H1 (cell line): Measurements from ENCODE around the gene SPCS3. TPM values are rescaled to one million over a fixed set of nuclear protein-coding genes. Genes with fewer than 3 reads are reported as not detected.

Source experiments
- CTCF ChIA-PET: fragments of 300-600 bp; sonication (Branson Sonifier 250); formaldehyde crosslinking; loops from one replicate; lab custom pipeline; 2021; ENCODE audit not compliant: partially characterized antibody; lab: Charles Lee
- POLR2A ChIA-PET: fragments of 300-600 bp; sonication (Branson Sonifier 250); formaldehyde crosslinking; loops from one replicate; lab custom pipeline; 2021; ENCODE audit warnings: inconsistent platforms; ENCODE audit not compliant: partially characterized antibody; lab: Charles Lee
- DNase-seq, 2 experiments: peaks; one replicate each; pipeline versions ENCODE4 v3.0.0 to v3.0.0-alpha.2; 2010 to 2022; ENCODE audit warnings: low spot score in 2 of 2, low read depth in 1 of 2, mixed read lengths in 1 of 2
- FAIRE-seq: peaks from 2 replicates; lab custom pipeline; 2011; peaks lifted over from hg19 to GRCh38; lab: Jason Lieb, UNC
- H2AFZ ChIP-seq: 2 replicates; pipeline ENCODE4 v1.8.1; 2012; ENCODE audit warnings: low read length, inconsistent platforms
- H2AK5ac ChIP-seq: 2 replicates; pipeline ENCODE4 v1.6.1; 2013; ENCODE audit warnings: low read depth, low read length
- H2BK120ac ChIP-seq: replicated peaks from 2 replicates; pipeline ENCODE3; 2013; ENCODE audit warnings: low read depth, low read length, inconsistent platforms
- H2BK12ac ChIP-seq: 2 replicates; pipeline ENCODE4 v1.6.1; 2013; ENCODE audit warnings: low read depth, low read length
- H2BK15ac ChIP-seq: 2 replicates; pipeline ENCODE4 v1.6.1; 2013; ENCODE audit warnings: low read length
- H2BK20ac ChIP-seq: 2 replicates; pipeline ENCODE4 v1.6.1; 2013; ENCODE audit warnings: low read length
- H2BK5ac ChIP-seq: 2 replicates; pipeline ENCODE4 v1.6.1; 2013; ENCODE audit warnings: low read depth, low read length
- H3K14ac ChIP-seq: 2 replicates; pipeline ENCODE4 v1.6.1; 2013; ENCODE audit warnings: inconsistent platforms; ENCODE audit not compliant: insufficient read length
- H3K18ac ChIP-seq: 2 replicates; pipeline ENCODE4 v1.6.1; 2013; ENCODE audit warnings: low read length; ENCODE audit errors: extremely low read depth
- H3K23ac ChIP-seq: 2 replicates; pipeline ENCODE4 v1.6.1; 2013; ENCODE audit warnings: inconsistent platforms; ENCODE audit not compliant: insufficient read length
- H3K23me2 ChIP-seq: 2 replicates; pipeline ENCODE4 v1.6.1; 2013; ENCODE audit warnings: low read depth, low read length
- H3K27ac ChIP-seq: 2 replicates; pipeline ENCODE4 v1.6.1; 2011; ENCODE audit warnings: low read depth, low read length, inconsistent platforms
- H3K27me3 ChIP-seq, 4 experiments: replicated peaks in 1 of 4; 1 replicate in 1 of 4; 2 replicates in 3 of 4; pipeline versions ENCODE4 v1.6.1 to v1.8.1; 2011 to 2013; ENCODE audit warnings: low read length in 3 of 4, mild to moderate bottlenecking in 3 of 4, inconsistent platforms in 2 of 4, mixed read lengths in 2 of 4, moderate library complexity in 1 of 4; ENCODE audit not compliant: control insufficient read depth in 3 of 4, insufficient read depth in 3 of 4; ENCODE audit errors: extremely low read depth in 1 of 4
- H3K36me3 ChIP-seq, 4 experiments: 2 replicates each; pipeline versions ENCODE4 v1.6.1 to v1.8.1; 2011 to 2013; ENCODE audit warnings: mild to moderate bottlenecking in 4 of 4, low read length in 3 of 4, moderate library complexity in 2 of 4, control low read depth in 1 of 4, inconsistent platforms in 1 of 4; ENCODE audit not compliant: insufficient read depth in 4 of 4, control insufficient read depth in 2 of 4
- H3K4ac ChIP-seq: replicated peaks from 2 replicates; pipeline ENCODE3; 2013; ENCODE audit warnings: low read length, low read depth, mixed read lengths, inconsistent platforms; ENCODE audit not compliant: insufficient read length
- H3K4me1 ChIP-seq, 4 experiments: replicated peaks in 1 of 4; 1 replicate in 1 of 4; 2 replicates in 3 of 4; pipeline versions ENCODE4 v1.6.1 to v1.8.1; 2011 to 2013; ENCODE audit warnings: low read length in 3 of 4, inconsistent platforms in 2 of 4, mixed read lengths in 1 of 4; ENCODE audit not compliant: insufficient read depth in 4 of 4, control insufficient read depth in 3 of 4
- H3K4me2 ChIP-seq, 2 experiments: 2 replicates each; pipeline versions ENCODE4 v1.6.1 to v1.8.1; 2011 to 2013; ENCODE audit warnings: low read depth in 2 of 2, low read length in 2 of 2, control low read depth in 1 of 2, inconsistent platforms in 1 of 2, mild to moderate bottlenecking in 1 of 2; ENCODE audit not compliant: insufficient read depth in 1 of 2
- H3K4me3 ChIP-seq, 4 experiments: fragments of 200-600, 300-600 bp in 1 of 4; sonication (generic), shearing (Covaris generic), sonication (Bioruptor Twin) in 1 of 4; 2 replicates each; pipeline versions ENCODE4 v1.5.1 to v1.8.1; 2011 to 2016; ENCODE audit warnings: low read length in 4 of 4, low read depth in 3 of 4, control low read depth in 2 of 4, inconsistent platforms in 2 of 4, mild to moderate bottlenecking in 2 of 4, mixed read lengths in 1 of 4, moderate library complexity in 1 of 4; ENCODE audit not compliant: insufficient read depth in 2 of 4; ENCODE audit errors: extremely low read depth in 1 of 4
- H3K56ac ChIP-seq: replicated peaks from 2 replicates; pipeline ENCODE3; 2013; ENCODE audit warnings: low read depth, mild to moderate bottlenecking, mixed read lengths, low read length, inconsistent platforms; ENCODE audit not compliant: insufficient read length
- H3K79me1 ChIP-seq: 2 replicates; pipeline ENCODE4 v1.6.1; 2013; ENCODE audit warnings: low read depth, low read length, control low read depth
- H3K79me2 ChIP-seq, 2 experiments: 2 replicates each; pipeline versions ENCODE4 v1.6.1 to v1.8.1; 2012 to 2013; ENCODE audit warnings: low read length in 2 of 2, mild to moderate bottlenecking in 2 of 2, inconsistent platforms in 1 of 2; ENCODE audit not compliant: insufficient read depth in 2 of 2, control insufficient read depth in 1 of 2
- H3K9ac ChIP-seq, 4 experiments: replicated peaks in 1 of 4; 1 replicate in 1 of 4; 2 replicates in 3 of 4; pipeline versions ENCODE4 v1.6.1 to v1.8.1; 2011 to 2013; ENCODE audit warnings: low read depth in 3 of 4, low read length in 3 of 4, control low read depth in 2 of 4, mild to moderate bottlenecking in 2 of 4, moderate library complexity in 2 of 4, inconsistent platforms in 1 of 4; ENCODE audit errors: extremely low read depth in 1 of 4
- H3K9me3 ChIP-seq, 2 experiments: 2 replicates each; pipeline versions ENCODE4 v1.6.1 to v1.8.1; 2012 to 2013; ENCODE audit warnings: mild to moderate bottlenecking in 2 of 2, moderate library complexity in 2 of 2, control low read depth in 1 of 2, inconsistent platforms in 1 of 2, low read depth in 1 of 2, low read length in 1 of 2, mixed read lengths in 1 of 2; ENCODE audit not compliant: insufficient read depth in 2 of 2
- H4K20me1 ChIP-seq, 2 experiments: replicated peaks in 1 of 2; 2 replicates each; pipeline versions ENCODE3 to v1.8.1; 2011 to 2013; ENCODE audit warnings: inconsistent platforms in 2 of 2, low read length in 2 of 2, mild to moderate bottlenecking in 1 of 2; ENCODE audit not compliant: insufficient read depth in 2 of 2, control insufficient read depth in 1 of 2
- H4K5ac ChIP-seq: 2 replicates; pipeline ENCODE4 v1.6.1; 2013; ENCODE audit warnings: low read length, low read depth, mixed read lengths, inconsistent platforms; ENCODE audit not compliant: insufficient read length
- H4K8ac ChIP-seq: 2 replicates; pipeline ENCODE4 v1.8.0; 2013; ENCODE audit warnings: mild to moderate bottlenecking, moderate library complexity, low read length, inconsistent platforms; ENCODE audit not compliant: insufficient read depth; ENCODE audit errors: extremely low read depth
- H4K91ac ChIP-seq: replicated peaks from 2 replicates; pipeline ENCODE3; 2013; ENCODE audit warnings: low read length, mixed read lengths, inconsistent platforms; ENCODE audit not compliant: insufficient read length
- BRCA1 ChIP-seq: IDR thresholded peaks from 2 replicates; pipeline ENCODE4 v1.6.1; 2012; ENCODE audit warnings: low read depth, low read length, improper control_type of control experiment
- CEBPB ChIP-seq: IDR thresholded peaks from 2 replicates; pipeline ENCODE4 v1.6.1; 2012; ENCODE audit warnings: low read depth, low read length
- GTF2F1 ChIP-seq: IDR thresholded peaks from 2 replicates; pipeline ENCODE4 v1.6.1; 2012; ENCODE audit warnings: low read depth, low read length, improper control_type of control experiment, borderline replicate concordance
- HDAC2 ChIP-seq, 2 experiments: fragments of 300-600 bp in 1 of 2; sonication (generic) in 1 of 2; IDR thresholded peaks; 2 replicates each; pipeline ENCODE4 v1.6.1; 2011 to 2012; ENCODE audit warnings: low read depth in 2 of 2, low read length in 2 of 2, mild to moderate bottlenecking in 2 of 2, moderate library complexity in 2 of 2, borderline replicate concordance in 1 of 2, inconsistent platforms in 1 of 2
- JUND ChIP-seq: IDR thresholded peaks from 2 replicates; pipeline ENCODE4 v1.6.1; 2011; ENCODE audit warnings: mild to moderate bottlenecking, improper control_type of control experiment, low read length
- KDM5A ChIP-seq: fragments of 200-600 bp; IDR thresholded peaks from 2 replicates; pipeline ENCODE4 v1.7.1; 2012; ENCODE audit warnings: mild to moderate bottlenecking, low read length, inconsistent platforms, mixed read lengths
- SIN3A ChIP-seq, 2 experiments: IDR thresholded peaks in 1 of 2; conservative IDR thresholded peaks in 1 of 2; 2 replicates each; pipeline ENCODE4 v1.6.1; 2011 to 2012; ENCODE audit warnings: low read length in 2 of 2, improper control_type of control experiment in 1 of 2, low read depth in 1 of 2, mild to moderate bottlenecking in 1 of 2
- SIRT6 ChIP-seq: IDR thresholded peaks from one replicate; pipeline ENCODE4 v1.7.1; 2012; ENCODE audit warnings: low read length, inconsistent platforms
- TAF1 ChIP-seq: IDR thresholded peaks from 2 replicates; pipeline ENCODE4 v1.6.1; 2011; ENCODE audit warnings: mild to moderate bottlenecking, low read depth, low read length
- YY1 ChIP-seq: IDR thresholded peaks from 2 replicates; pipeline ENCODE4 v1.6.1; 2011; ENCODE audit warnings: low read depth, mild to moderate bottlenecking, low read length
- ZNF274 ChIP-seq: IDR thresholded peaks from 2 replicates; pipeline ENCODE4 v1.7.0; 2012; ENCODE audit warnings: low read length, borderline replicate concordance; ENCODE audit errors: extremely low read depth
- WGBS, 2 experiments: shearing (Covaris generic) in 1 of 2; methylation state at CpG; one replicate each; pipeline versions ENCODE4 v1.1.6 to v1.1.7; 2013 to 2015; ENCODE audit warnings: low lambda C conversion rate in 2 of 2, mixed read lengths in 2 of 2, inconsistent platforms in 1 of 2, low coverage in 1 of 2, missing lambda C conversion rate in 1 of 2; ENCODE audit not compliant: insufficient replicate concordance in 2 of 2, insufficient coverage in 1 of 2, insufficient read length in 1 of 2; ENCODE audit errors: extremely low coverage in 1 of 2, missing lambda C conversion rate in 1 of 2; 5-methylcytosine and 5-hydroxymethylcytosine counted together
- polyA plus RNA-seq, 7 experiments: library from polyadenylated mRNA; depleted of rRNA in 3 of 7; stranded (reverse) in 5 of 7; unstranded in 2 of 7; fragments of >200 nt in 5 of 7; fragments of 200-250 nt in 2 of 7; gene quantifications; 1 replicate in 5 of 7; 2 replicates in 1 of 7; 4 replicates in 1 of 7; pipeline versions ENCODE4 v1.2.1 to v1.2.3, GENCODE V29; 2011 to 2013; ENCODE audit warnings: missing spikeins in 2 of 7, mixed read lengths in 2 of 7
- total RNA-seq: library from RNA; stranded (reverse); fragmentation: NEBNext Ultra II Directional; extraction: Animal tissue kit (Norgen Biotek cat#: 25700); gene quantifications from 2 replicates; pipeline ENCODE4 v1.2.1, GENCODE V29; 2021
- TF ChIP-seq, protein P1 (sequence below): IDR thresholded peaks from 2 replicates; pipeline ENCODE4 v1.6.1; 2012; ENCODE audit warnings: low read length, inconsistent platforms
- TF ChIP-seq, protein P2 (sequence below): IDR thresholded peaks from 2 replicates; pipeline ENCODE4 v1.6.1; 2011; ENCODE audit warnings: low read depth, mild to moderate bottlenecking, low read length; ENCODE audit not compliant: insufficient read depth

SPCS3 gene
- total and polyA plus RNA-seq, 2 of the 8 experiments (the other 6 are each of a cell fraction or from before 2014, with no cell fraction given): 18.4 to 117 TPM

DNA sequence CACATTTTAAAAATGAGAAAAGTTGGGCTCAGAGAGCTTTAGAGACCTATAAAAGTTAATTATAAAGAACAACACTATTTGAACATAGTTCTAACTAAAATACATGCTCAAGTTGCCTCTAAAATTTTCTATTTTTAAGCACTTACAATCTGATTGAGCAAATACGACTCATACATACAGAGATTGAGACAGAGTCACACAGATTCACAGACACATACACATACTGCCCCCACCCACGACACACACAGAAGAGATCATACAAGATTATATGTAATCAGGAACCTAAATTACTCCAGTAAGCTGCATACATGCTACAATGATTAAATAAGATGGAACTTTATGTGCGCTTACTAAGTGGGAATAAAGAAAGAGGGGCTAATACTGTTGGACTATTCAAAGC, 48.0 kb upstream of the SPCS3 start:
- no peak overlapping the region for H4K91ac ChIP-seq
- no peak overlapping the region for H3K14ac ChIP-seq
- no peak overlapping the region for H2BK12ac ChIP-seq
- H4K5ac ChIP-seq: no peak overlapping the region
- H3K4me1 ChIP-seq: no peaks in the 10 kb centered on the region
- H4K20me1 ChIP-seq: no peaks in the 10 kb centered on the region
- no peak overlapping the region for H2BK120ac ChIP-seq
- H3K23me2 ChIP-seq: no peaks in the 10 kb centered on the region
- no peak overlapping the region for H3K56ac ChIP-seq
- H4K8ac ChIP-seq: no peak overlapping the region
- no peaks in the 10 kb centered on the region for H3K27me3 ChIP-seq
- no peak overlapping the region for H2BK5ac ChIP-seq
- no peak for DNase-seq
- no peaks in the 10 kb centered on the region for H3K36me3 ChIP-seq
- FAIRE-seq: no peak
- H3K27ac ChIP-seq: no peak overlapping the region
- no peak overlapping the region for H3K9ac ChIP-seq
- no peaks in the 10 kb centered on the region for H3K79me2 ChIP-seq
- ChIA-PET POLR2A (no interaction called here), CTCF (interaction anchor here (1.1 to 2.1 kb wide), 5 partner anchors 11 to 146 kb away, joined by 3 to 7 read pairs (median 5); no protein-coding TSS in a partner anchor)
- H3K4me3 ChIP-seq: no peak overlapping the region
- no peaks in the 10 kb centered on the region for H3K79me1 ChIP-seq
- no peak overlapping the region for H3K4me2 ChIP-seq
- no peak overlapping the region for H3K4ac ChIP-seq
- no peak overlapping the region for H2BK20ac ChIP-seq
- WGBS, 2 experiments: 89% methylated on average over 3 of the region's 3 CpGs; no CpG with 5 or more reads in 1 of the 2 experiments
- H2AK5ac ChIP-seq: no peak overlapping the region
- no peak overlapping the region for H3K18ac ChIP-seq
- no peak overlapping the region for H3K23ac ChIP-seq
- no peak overlapping the region for H2AFZ ChIP-seq
- H3K9me3 ChIP-seq: no peaks in the 10 kb centered on the region
- no peak overlapping the region for H2BK15ac ChIP-seq
- TF ChIP-seq TAF1 (no peak), YY1 (no peak), HDAC2 (IDR thresholded peaks at IDR 0.05; ENCODE audit: borderline replicate concordance in 1 of 2, low read depth in 2 of 2, low read length in 2 of 2) (no peak), GTF2F1 (no peak), KDM5A (no peak), CEBPB (no peak), SIN3A (conservative IDR thresholded peaks at IDR 0.05 in 1 of 2, IDR thresholded peaks at IDR 0.05 in 1 of 2; ENCODE audit: low read depth in 1 of 2, low read length in 2 of 2) (no peak), JUND (no peak), ZNF274 (no peak), SIRT6 (no peak), BRCA1 (no peak)
- TF ChIP-seq, protein P1, sequence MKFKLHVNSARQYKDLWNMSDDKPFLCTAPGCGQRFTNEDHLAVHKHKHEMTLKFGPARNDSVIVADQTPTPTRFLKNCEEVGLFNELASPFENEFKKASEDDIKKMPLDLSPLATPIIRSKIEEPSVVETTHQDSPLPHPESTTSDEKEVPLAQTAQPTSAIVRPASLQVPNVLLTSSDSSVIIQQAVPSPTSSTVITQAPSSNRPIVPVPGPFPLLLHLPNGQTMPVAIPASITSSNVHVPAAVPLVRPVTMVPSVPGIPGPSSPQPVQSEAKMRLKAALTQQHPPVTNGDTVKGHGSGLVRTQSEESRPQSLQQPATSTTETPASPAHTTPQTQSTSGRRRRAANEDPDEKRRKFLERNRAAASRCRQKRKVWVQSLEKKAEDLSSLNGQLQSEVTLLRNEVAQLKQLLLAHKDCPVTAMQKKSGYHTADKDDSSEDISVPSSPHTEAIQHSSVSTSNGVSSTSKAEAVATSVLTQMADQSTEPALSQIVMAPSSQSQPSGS: no peak
- TF ChIP-seq, protein P2, sequence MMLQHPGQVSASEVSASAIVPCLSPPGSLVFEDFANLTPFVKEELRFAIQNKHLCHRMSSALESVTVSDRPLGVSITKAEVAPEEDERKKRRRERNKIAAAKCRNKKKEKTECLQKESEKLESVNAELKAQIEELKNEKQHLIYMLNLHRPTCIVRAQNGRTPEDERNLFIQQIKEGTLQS: no peak
